Panc1 (cell line): Measurements from ENCODE around the gene PIK3CD. TPM values are rescaled to one million over a fixed set of nuclear protein-coding genes. Genes with fewer than 3 reads are reported as not detected.

Source experiments
- ATAC-seq: fragments of 200-7000 bp; cut with Tn5 transposase; 2 replicates; pipeline ENCODE4 v1.9.1; 2020; ENCODE audit warnings: mild to moderate bottlenecking, moderate library complexity
- BruUV-seq: library from RNA; stranded (reverse); fragments of 400-500 nt; replicated peaks from 2 replicates; lab custom pipeline; 2021; lab: Mats Ljungman, UMichigan
- CTCF ChIA-PET: fragments of 300-600 bp; sonication (Branson Sonifier 250); formaldehyde crosslinking; loops from one replicate; lab custom pipeline; 2022; ENCODE audit warnings: antibody characterized with exemption; lab: Charles Lee
- POLR2A ChIA-PET: fragments of 300-600 bp; sonication (Branson Sonifier 250); formaldehyde crosslinking; loops from one replicate; lab custom pipeline; 2022; ENCODE audit warnings: antibody characterized with exemption; lab: Charles Lee
- DNase-seq: peaks from one replicate; pipeline ENCODE4 v3.0.0-alpha.2; 2010; ENCODE audit warnings: low read depth, low spot score
- H3K27ac ChIP-seq: 2 replicates; pipeline ENCODE4 v1.5.1; 2011; ENCODE audit warnings: mild to moderate bottlenecking, low read length, inconsistent platforms
- H3K27me3 ChIP-seq: fragments of 200-500 bp; sonication (Bioruptor generic); 2 replicates; pipeline ENCODE4 v1.6.0; 2014; ENCODE audit warnings: low read length, inconsistent platforms; ENCODE audit not compliant: control insufficient read depth, insufficient read depth
- H3K36me3 ChIP-seq: fragments of 200-500 bp; sonication (Bioruptor generic); 2 replicates; pipeline ENCODE4 v1.5.1; 2014; ENCODE audit warnings: inconsistent platforms, mild to moderate bottlenecking, low read length, moderate library complexity; ENCODE audit not compliant: control insufficient read depth, insufficient read depth
- H3K4me1 ChIP-seq: 2 replicates; pipeline ENCODE4 v1.5.1; 2011; ENCODE audit warnings: inconsistent platforms, mild to moderate bottlenecking, low read length, moderate library complexity; ENCODE audit not compliant: control insufficient read depth, insufficient read depth
- H3K4me3 ChIP-seq, 2 experiments: 2 replicates each; pipeline ENCODE4 v1.5.1; 2011 to 2012; ENCODE audit warnings: low read depth in 2 of 2, low read length in 2 of 2, mild to moderate bottlenecking in 2 of 2, inconsistent platforms in 1 of 2, moderate library complexity in 1 of 2
- H3K9me3 ChIP-seq: fragments of 200-500 bp; sonication (Bioruptor generic); 2 replicates; pipeline ENCODE4 v1.5.1; 2014; ENCODE audit warnings: low read depth, mild to moderate bottlenecking, inconsistent platforms, low read length, moderate library complexity; ENCODE audit not compliant: control insufficient read depth, insufficient read depth
- POLR2AphosphoS5 ChIP-seq: IDR thresholded peaks from 2 replicates; pipeline ENCODE4 v1.6.1; 2012; ENCODE audit warnings: mild to moderate bottlenecking, low read depth, low read length, moderate library complexity
- SIN3A ChIP-seq: IDR thresholded peaks from 2 replicates; pipeline ENCODE4 v1.6.1; 2012; ENCODE audit warnings: low read depth, mild to moderate bottlenecking, low read length, moderate library complexity, borderline replicate concordance; ENCODE audit not compliant: insufficient read depth
- TCF7L2 ChIP-seq: IDR thresholded peaks from 2 replicates; pipeline ENCODE4 v1.6.1; 2011; ENCODE audit warnings: mild to moderate bottlenecking, low read depth, low read length, inconsistent platforms
- in situ Hi-C: cut with HindIII; loops from 2 replicates; pipeline ENCODE4 v1.10.0; 2016; ENCODE audit warnings: low sequenced_read_pairs, low pct_unique_long_range_greater_than_20kb
- intact Hi-C: fragments of 100-400 bp; cut with micrococcal nuclease; formaldehyde crosslinking; loops from one replicate; pipeline ENCODE4 v1.10.0; 2022; ENCODE audit not compliant: unreplicated experiment
- total RNA-seq: library from RNA; stranded (reverse); gene quantifications from one replicate; pipeline ENCODE4 v1.2.1, GENCODE V29; 2021; ENCODE audit not compliant: unreplicated experiment
- TF ChIP-seq, protein P1 (sequence below): fragments of 450-650 bp; IDR thresholded peaks from 2 replicates; pipeline ENCODE4 v1.5.1; 2017; ENCODE audit warnings: mild to moderate bottlenecking
- TF ChIP-seq, protein P2 (sequence below), 2 experiments: IDR thresholded peaks; 2 replicates each; pipeline ENCODE4 v1.6.1; 2011 to 2012; ENCODE audit warnings: low read depth in 2 of 2, control low read depth in 1 of 2, low read length in 1 of 2, mild to moderate bottlenecking in 1 of 2, moderate library complexity in 1 of 2; ENCODE audit not compliant: insufficient read depth in 1 of 2

The PIK3CD gene
- total RNA-seq, 1 experiment from 2014 or later, result 12.5 TPM

DNA sequence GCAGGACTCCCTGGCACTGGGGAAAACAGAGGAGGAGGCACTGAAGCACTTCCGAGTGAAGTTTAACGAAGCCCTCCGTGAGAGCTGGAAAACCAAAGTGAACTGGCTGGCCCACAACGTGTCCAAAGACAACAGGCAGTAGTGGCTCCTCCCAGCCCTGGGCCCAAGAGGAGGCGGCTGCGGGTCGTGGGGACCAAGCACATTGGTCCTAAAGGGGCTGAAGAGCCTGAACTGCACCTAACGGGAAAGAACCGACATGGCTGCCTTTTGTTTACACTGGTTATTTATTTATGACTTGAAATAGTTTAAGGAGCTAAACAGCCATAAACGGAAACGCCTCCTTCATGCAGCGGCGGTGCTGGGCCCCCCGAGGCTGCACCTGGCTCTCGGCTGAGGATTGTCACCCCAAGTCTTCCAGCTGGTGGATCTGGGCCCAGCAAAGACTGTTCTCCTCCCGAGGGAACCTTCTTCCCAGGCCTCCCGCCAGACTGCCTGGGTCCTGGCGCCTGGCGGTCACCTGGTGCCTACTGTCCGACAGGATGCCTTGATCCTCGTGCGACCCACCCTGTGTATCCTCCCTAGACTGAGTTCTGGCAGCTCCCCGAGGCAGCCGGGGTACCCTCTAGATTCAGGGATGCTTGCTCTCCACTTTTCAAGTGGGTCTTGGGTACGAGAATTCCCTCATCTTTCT, 75.5 kb downstream of the PIK3CD start:
- DNase-seq, result no peak
- peaks cover 4% of the 10 kb centered on the region for H3K36me3 ChIP-seq
- no peak overlapping the region for H3K27ac ChIP-seq
- H3K4me3 ChIP-seq, result no peak overlapping the region
- ATAC-seq, result no peak
- BruUV-seq, result no TSS peak
- ChIA-PET POLR2A (interaction anchor here (0.6 to 0.7 kb wide), 2 partner anchors 141 to 582 kb away, joined by 3 read pairs; no protein-coding TSS in a partner anchor), CTCF (no interaction called here)
- H3K9me3 ChIP-seq, result peaks cover 9% of the 10 kb centered on the region
- intact Hi-C loops, result no loop called here
- H3K27me3 ChIP-seq, result no peaks in the 10 kb centered on the region
- no peak for TF ChIP-seq SIN3A
- in situ Hi-C loops, result no loop called here
- H3K4me1 ChIP-seq, result no peaks in the 10 kb centered on the region

DNA sequence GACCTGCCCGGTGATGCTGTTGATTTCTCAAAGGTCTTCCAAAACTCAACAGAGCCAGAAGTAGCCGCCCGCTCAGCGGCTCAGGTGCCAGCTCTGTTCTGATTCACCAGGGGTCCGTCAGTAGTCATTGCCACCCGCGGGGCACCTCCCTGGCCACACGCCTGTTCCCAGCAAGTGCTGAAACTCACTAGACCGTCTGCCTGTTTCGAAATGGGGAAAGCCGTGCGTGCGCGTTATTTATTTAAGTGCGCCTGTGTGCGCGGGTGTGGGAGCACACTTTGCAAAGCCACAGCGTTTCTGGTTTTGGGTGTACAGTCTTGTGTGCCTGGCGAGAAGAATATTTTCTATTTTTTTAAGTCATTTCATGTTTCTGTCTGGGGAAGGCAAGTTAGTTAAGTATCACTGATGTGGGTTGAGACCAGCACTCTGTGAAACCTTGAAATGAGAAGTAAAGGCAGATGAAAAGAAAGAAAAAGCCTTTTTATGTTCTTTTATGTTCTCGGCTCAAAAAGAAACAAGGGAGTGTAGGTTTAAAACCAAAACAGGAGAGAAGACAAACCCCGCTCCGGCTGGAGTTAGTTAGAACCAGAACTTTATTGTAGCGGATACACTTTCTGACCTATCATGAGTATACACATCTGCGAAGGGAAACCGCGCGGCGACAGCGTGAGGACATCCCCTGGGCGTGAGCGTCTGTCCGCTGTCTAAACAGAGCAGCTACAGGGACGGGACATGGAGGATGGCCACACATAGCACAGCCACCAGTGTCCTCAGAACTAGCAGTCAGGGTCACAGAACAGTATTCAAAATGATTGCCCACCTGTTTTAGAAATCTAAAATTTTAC, 77.1 kb downstream of the PIK3CD start:
- no peaks in the 10 kb centered on the region for H3K27me3 ChIP-seq
- intact Hi-C loops, result no loop called here
- H3K36me3 ChIP-seq, result peaks cover 7% of the 10 kb centered on the region
- no peak overlapping the region for H3K4me3 ChIP-seq
- in situ Hi-C loops, result no loop called here
- no peak overlapping the region for H3K27ac ChIP-seq
- CTCF ChIA-PET, result interaction anchor here (0.5 kb wide), 1 partner anchor 188 kb away, joined by 5 read pairs; no protein-coding TSS in a partner anchor
- no peak for ATAC-seq
- H3K4me1 ChIP-seq, result no peaks in the 10 kb centered on the region
- no TSS peak for BruUV-seq
- POLR2A ChIA-PET, result no interaction called here
- TF ChIP-seq POLR2AphosphoS5, result no peak
- TF ChIP-seq SIN3A, result no peak
- no peak for TF ChIP-seq TCF7L2
- peaks cover 2% of the 10 kb centered on the region for H3K9me3 ChIP-seq
- no peak for DNase-seq

DNA sequence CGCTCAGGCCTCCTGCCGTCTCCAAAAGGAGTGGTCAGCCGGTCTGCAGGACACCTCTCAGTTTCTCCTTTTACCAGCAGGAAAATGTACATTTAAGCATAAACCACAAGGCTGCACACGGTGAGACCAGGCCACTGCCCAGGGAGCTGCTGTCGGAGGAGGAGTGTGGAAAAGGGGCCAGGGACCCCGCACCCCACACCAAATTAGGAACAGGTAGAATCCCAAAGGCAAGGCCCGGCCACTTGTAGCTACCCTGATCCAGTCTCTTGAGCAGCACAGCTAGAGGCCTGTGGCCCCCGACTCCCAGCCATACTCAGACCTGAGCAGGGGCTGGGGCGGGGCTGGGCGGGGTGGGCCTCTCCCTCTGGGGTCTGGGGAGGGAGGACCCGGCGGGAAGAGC, 78.0 kb downstream of the PIK3CD start:
- ATAC-seq (no peak), DNase-seq (no peak)
- ChIA-PET CTCF (interaction anchor here (0.5 kb wide), 1 partner anchor 187 kb away, joined by 5 read pairs; no protein-coding TSS in a partner anchor), POLR2A (no interaction called here)
- Histone ChIP-seq H3K4me3 (no peak overlapping the region), H3K27ac (no peak overlapping the region), H3K4me1 (no peaks in the 10 kb centered on the region), H3K9me3 (no peaks in the 10 kb centered on the region), H3K27me3 (no peaks in the 10 kb centered on the region), H3K36me3 (peaks cover 7% of the 10 kb centered on the region)
- in situ Hi-C loops (no loop called here), intact Hi-C loops (no loop called here)
- TF ChIP-seq TCF7L2 (no peak), SIN3A (no peak), POLR2AphosphoS5 (no peak)
- TF ChIP-seq, protein P1, sequence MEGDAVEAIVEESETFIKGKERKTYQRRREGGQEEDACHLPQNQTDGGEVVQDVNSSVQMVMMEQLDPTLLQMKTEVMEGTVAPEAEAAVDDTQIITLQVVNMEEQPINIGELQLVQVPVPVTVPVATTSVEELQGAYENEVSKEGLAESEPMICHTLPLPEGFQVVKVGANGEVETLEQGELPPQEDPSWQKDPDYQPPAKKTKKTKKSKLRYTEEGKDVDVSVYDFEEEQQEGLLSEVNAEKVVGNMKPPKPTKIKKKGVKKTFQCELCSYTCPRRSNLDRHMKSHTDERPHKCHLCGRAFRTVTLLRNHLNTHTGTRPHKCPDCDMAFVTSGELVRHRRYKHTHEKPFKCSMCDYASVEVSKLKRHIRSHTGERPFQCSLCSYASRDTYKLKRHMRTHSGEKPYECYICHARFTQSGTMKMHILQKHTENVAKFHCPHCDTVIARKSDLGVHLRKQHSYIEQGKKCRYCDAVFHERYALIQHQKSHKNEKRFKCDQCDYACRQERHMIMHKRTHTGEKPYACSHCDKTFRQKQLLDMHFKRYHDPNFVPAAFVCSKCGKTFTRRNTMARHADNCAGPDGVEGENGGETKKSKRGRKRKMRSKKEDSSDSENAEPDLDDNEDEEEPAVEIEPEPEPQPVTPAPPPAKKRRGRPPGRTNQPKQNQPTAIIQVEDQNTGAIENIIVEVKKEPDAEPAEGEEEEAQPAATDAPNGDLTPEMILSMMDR, result no peak
- TF ChIP-seq, protein P2, sequence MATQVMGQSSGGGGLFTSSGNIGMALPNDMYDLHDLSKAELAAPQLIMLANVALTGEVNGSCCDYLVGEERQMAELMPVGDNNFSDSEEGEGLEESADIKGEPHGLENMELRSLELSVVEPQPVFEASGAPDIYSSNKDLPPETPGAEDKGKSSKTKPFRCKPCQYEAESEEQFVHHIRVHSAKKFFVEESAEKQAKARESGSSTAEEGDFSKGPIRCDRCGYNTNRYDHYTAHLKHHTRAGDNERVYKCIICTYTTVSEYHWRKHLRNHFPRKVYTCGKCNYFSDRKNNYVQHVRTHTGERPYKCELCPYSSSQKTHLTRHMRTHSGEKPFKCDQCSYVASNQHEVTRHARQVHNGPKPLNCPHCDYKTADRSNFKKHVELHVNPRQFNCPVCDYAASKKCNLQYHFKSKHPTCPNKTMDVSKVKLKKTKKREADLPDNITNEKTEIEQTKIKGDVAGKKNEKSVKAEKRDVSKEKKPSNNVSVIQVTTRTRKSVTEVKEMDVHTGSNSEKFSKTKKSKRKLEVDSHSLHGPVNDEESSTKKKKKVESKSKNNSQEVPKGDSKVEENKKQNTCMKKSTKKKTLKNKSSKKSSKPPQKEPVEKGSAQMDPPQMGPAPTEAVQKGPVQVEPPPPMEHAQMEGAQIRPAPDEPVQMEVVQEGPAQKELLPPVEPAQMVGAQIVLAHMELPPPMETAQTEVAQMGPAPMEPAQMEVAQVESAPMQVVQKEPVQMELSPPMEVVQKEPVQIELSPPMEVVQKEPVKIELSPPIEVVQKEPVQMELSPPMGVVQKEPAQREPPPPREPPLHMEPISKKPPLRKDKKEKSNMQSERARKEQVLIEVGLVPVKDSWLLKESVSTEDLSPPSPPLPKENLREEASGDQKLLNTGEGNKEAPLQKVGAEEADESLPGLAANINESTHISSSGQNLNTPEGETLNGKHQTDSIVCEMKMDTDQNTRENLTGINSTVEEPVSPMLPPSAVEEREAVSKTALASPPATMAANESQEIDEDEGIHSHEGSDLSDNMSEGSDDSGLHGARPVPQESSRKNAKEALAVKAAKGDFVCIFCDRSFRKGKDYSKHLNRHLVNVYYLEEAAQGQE (IDR thresholded peaks at IDR 0.05; ENCODE audit: insufficient read depth in 1 of 2, low read depth in 2 of 2, low read length in 1 of 2), result no peak
- BruUV-seq, result no TSS peak
